ENCODE data around the gene USP46. TPM values are rescaled to one million over a fixed set of nuclear protein-coding genes. Genes with fewer than 3 reads are reported as not detected.

USP46 gene
- total RNA-seq, 1 donor from 2014 or later, result 32.4 TPM

DNA sequence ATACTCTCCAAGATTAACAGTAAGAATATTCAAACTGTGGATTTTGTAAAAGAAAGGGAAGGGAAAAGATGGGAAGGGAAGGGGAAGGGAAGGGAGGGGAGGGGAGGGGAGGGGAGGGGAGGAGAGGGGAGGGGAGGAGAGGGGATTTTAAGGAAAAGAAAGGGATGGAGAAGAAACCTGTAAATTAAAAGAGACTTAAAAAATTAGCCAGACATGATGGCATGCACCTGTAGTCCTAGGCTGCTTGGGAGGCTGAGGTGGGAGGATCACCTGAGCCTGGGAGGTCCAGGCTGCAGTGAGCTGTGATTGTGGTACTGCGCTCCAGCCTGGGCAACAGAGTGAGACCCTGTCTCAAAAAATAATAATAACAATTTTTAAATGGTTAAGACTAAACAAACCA is 83.7 kb downstream of the USP46 start:
- Mint-ChIP-seq H3K9me3 (ENCODE audit: unreplicated experiment) (no peaks in the 10 kb centered on the region), H3K27me3 (ENCODE audit: unreplicated experiment) (peaks cover 3% of the 10 kb centered on the region), H3K27ac (ENCODE audit: unreplicated experiment) (no peak overlapping the region), H3K4me3 (ENCODE audit: unreplicated experiment) (no peak overlapping the region), H3K4me1 (ENCODE audit: unreplicated experiment) (no peaks in the 10 kb centered on the region), H3K36me3 (ENCODE audit: low read depth, unreplicated experiment) (no peaks in the 10 kb centered on the region)
- no peak for DNase-seq (ENCODE audit: low spot score)
- TF ChIP-seq, protein P1, sequence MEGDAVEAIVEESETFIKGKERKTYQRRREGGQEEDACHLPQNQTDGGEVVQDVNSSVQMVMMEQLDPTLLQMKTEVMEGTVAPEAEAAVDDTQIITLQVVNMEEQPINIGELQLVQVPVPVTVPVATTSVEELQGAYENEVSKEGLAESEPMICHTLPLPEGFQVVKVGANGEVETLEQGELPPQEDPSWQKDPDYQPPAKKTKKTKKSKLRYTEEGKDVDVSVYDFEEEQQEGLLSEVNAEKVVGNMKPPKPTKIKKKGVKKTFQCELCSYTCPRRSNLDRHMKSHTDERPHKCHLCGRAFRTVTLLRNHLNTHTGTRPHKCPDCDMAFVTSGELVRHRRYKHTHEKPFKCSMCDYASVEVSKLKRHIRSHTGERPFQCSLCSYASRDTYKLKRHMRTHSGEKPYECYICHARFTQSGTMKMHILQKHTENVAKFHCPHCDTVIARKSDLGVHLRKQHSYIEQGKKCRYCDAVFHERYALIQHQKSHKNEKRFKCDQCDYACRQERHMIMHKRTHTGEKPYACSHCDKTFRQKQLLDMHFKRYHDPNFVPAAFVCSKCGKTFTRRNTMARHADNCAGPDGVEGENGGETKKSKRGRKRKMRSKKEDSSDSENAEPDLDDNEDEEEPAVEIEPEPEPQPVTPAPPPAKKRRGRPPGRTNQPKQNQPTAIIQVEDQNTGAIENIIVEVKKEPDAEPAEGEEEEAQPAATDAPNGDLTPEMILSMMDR (IDR thresholded peaks at IDR 0.05; ENCODE audit: unreplicated experiment), result no peak

DNA sequence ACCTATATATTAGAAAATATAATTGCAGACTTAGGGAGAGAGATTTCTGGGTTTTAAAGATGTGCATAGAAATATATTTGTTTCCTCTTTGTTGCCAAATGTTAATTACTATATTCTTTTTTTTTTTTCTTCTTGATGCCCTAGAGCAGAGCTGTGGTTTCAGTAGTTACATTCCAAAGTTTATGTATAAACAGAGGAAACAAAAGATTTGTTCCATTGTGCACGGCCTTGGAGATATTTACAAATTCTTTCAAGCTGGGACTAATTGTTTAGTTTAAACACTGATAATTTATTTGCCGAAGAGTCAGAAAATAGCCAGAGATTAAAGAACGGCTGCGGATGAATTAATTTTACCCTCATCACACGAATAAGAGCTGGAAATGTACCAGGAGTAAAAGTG is 85.1 kb downstream of the USP46 start:
- Mint-ChIP-seq H3K4me1 (ENCODE audit: unreplicated experiment) (no peaks in the 10 kb centered on the region), H3K27me3 (ENCODE audit: unreplicated experiment) (peaks cover 3% of the 10 kb centered on the region), H3K9me3 (ENCODE audit: unreplicated experiment) (no peaks in the 10 kb centered on the region), H3K4me3 (ENCODE audit: unreplicated experiment) (no peak overlapping the region), H3K27ac (ENCODE audit: unreplicated experiment) (no peak overlapping the region), H3K36me3 (ENCODE audit: low read depth, unreplicated experiment) (no peaks in the 10 kb centered on the region)
- no peak for DNase-seq (ENCODE audit: low spot score)
- TF ChIP-seq, protein P1 (IDR thresholded peaks at IDR 0.05; ENCODE audit: unreplicated experiment), result no peak

DNA sequence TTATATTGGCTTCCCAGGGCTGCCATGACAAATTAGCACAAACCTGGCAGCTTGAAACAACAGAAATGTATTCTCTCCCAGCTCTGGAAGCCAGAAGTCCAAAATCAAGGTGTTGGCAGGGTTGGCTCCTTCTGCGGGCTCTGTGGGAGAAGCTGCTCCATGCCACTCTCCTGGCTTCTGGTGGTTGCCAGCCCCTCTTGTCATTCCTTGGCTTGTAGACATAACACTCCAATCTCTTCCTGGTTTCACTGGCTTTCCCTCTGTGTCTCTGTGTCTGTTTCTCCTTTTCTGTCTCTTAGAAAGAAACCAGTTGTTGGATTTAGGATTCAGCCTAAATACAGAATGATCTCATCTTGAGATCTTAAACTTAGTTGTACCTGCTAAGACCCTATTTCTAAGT is 85.5 kb downstream of the USP46 start:
- Mint-ChIP-seq H3K4me3 (ENCODE audit: unreplicated experiment) (no peak overlapping the region), H3K27ac (ENCODE audit: unreplicated experiment) (no peak overlapping the region), H3K27me3 (ENCODE audit: unreplicated experiment) (peaks cover 3% of the 10 kb centered on the region), H3K4me1 (ENCODE audit: unreplicated experiment) (no peaks in the 10 kb centered on the region), H3K9me3 (ENCODE audit: unreplicated experiment) (no peaks in the 10 kb centered on the region), H3K36me3 (ENCODE audit: low read depth, unreplicated experiment) (no peaks in the 10 kb centered on the region)
- DNase-seq (ENCODE audit: low spot score), result no peak
- TF ChIP-seq, protein P1 (IDR thresholded peaks at IDR 0.05; ENCODE audit: unreplicated experiment), result no peak

DNA sequence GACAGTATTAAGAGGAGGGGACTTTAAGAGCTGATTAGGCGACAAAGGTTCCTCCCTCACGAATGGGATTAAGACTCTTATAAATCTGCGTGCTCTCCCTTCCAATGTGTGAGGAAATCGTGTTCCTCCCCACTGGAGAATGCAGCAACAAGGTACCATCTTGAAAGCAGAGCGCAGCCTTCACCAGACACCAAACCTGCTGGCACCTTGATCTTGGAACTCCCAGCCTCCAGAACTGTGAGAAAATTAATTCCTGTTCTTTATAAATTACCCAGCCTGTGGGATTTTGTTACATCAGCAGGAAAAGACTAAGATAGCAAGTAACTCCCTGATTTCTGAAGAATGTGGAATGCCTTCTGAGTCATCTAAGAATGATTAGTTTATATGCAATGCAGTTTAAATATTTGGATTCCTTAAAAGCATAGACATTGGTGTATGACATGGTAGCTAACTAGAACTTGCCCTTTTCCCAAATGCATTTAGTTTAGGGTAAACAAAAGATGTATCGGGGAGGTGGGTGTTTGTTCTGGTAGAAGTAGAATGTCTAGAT is 86.1 kb downstream of the USP46 start:
- Mint-ChIP-seq H3K4me3 (ENCODE audit: unreplicated experiment) (no peak overlapping the region), H3K36me3 (ENCODE audit: low read depth, unreplicated experiment) (no peaks in the 10 kb centered on the region), H3K4me1 (ENCODE audit: unreplicated experiment) (no peaks in the 10 kb centered on the region), H3K9me3 (ENCODE audit: unreplicated experiment) (no peaks in the 10 kb centered on the region), H3K27me3 (ENCODE audit: unreplicated experiment) (peaks cover 3% of the 10 kb centered on the region), H3K27ac (ENCODE audit: unreplicated experiment) (no peak overlapping the region)
- no peak for DNase-seq (ENCODE audit: low spot score)
- TF ChIP-seq, protein P1 (IDR thresholded peaks at IDR 0.05; ENCODE audit: unreplicated experiment), result no peak

DNA sequence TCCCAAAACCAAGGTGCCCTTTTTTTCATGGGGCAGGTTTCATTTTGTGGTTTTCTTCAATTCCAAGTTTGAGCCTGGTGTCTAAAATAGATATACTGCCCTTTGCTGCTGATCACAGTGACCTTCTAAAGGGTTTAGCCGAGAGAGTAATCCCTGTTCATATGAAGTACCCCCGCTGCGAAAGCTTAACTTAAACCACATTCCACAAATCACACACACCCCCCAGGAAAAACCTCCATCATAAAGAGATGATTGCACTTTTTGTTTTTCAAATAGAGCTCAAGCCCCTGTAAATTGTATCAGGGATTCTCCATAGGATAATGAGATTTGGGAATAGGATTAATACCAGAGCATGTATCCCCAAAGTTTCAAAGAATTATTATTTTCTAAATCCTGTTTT is 90.8 kb downstream of the USP46 start:
- no peaks in the 10 kb centered on the region for H3K4me1 Mint-ChIP-seq (ENCODE audit: unreplicated experiment)
- H3K36me3 Mint-ChIP-seq (ENCODE audit: low read depth, unreplicated experiment), result no peaks in the 10 kb centered on the region
- no peak overlapping the region for H3K27ac Mint-ChIP-seq (ENCODE audit: unreplicated experiment)
- peaks cover 4% of the 10 kb centered on the region for H3K27me3 Mint-ChIP-seq (ENCODE audit: unreplicated experiment)
- no peaks in the 10 kb centered on the region for H3K9me3 Mint-ChIP-seq (ENCODE audit: unreplicated experiment)
- TF ChIP-seq, protein P1 (IDR thresholded peaks at IDR 0.05; ENCODE audit: unreplicated experiment), result no peak
- no peak overlapping the region for H3K4me3 Mint-ChIP-seq (ENCODE audit: unreplicated experiment)
- DNase-seq (ENCODE audit: low spot score), result no peak
